ENCODE data around the gene PHF8. TPM values are rescaled to one million over a fixed set of nuclear protein-coding genes. Genes with fewer than 3 reads are reported as not detected.

PHF8 gene
- polyA plus RNA-seq, 2 of the 4 experiments (the other 2 are of a cell fraction) = 7.6 to 11.7 TPM

GRCh38 chrX:54093571-54093970 is 49.3 kb upstream of the PHF8 start:
- 56% methylated on average over 2 of the region's 2 CpGs for WGBS (ENCODE audit: missing lambda C conversion rate)
- no peaks in the 10 kb centered on the region for H3K9me3 ChIP-seq
- DNase-seq (ENCODE audit: low read depth in 1 of 2, low spot score in 1 of 2) = no peak
- ATAC-seq = no peak
- FAIRE-seq = peak; percentile 91
- H3K4me3 ChIP-seq = no peak overlapping the region
- ChIA-PET POLR2A (no interaction called here), CTCF (no interaction called here)
- H3K4me1 ChIP-seq = no peaks in the 10 kb centered on the region
- H3K4me2 ChIP-seq = no peak overlapping the region
- H3K27ac ChIP-seq = no peak overlapping the region; a peak in 1 of 6 replicates
- no peak for TF ChIP-seq KDM1A (IDR thresholded peaks at IDR 0.05; ENCODE audit: low read depth)
- no peak for TF ChIP-seq NFE2L2 (conservative IDR thresholded peaks at IDR 0.05; ENCODE audit: low read length)
- TF ChIP-seq EP300 (IDR thresholded peaks at IDR 0.05) = no peak
- TF ChIP-seq MAFK (IDR thresholded peaks at IDR 0.05; ENCODE audit: partially characterized antibody) = no peak
- no peak for TF ChIP-seq TFCP2L1 (CRISPR knock-in tag; IDR thresholded peaks at IDR 0.05)
- TF ChIP-seq, protein P1, sequence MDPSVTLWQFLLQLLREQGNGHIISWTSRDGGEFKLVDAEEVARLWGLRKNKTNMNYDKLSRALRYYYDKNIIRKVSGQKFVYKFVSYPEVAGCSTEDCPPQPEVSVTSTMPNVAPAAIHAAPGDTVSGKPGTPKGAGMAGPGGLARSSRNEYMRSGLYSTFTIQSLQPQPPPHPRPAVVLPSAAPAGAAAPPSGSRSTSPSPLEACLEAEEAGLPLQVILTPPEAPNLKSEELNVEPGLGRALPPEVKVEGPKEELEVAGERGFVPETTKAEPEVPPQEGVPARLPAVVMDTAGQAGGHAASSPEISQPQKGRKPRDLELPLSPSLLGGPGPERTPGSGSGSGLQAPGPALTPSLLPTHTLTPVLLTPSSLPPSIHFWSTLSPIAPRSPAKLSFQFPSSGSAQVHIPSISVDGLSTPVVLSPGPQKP (IDR thresholded peaks at IDR 0.05; ENCODE audit: low read depth, low read length) = no peak
- TF ChIP-seq USF2 (IDR thresholded peaks at IDR 0.05) = no peak
- TF ChIP-seq FOSB (CRISPR knock-in tag; IDR thresholded peaks at IDR 0.05) = no peak
- TF ChIP-seq, protein P2, sequence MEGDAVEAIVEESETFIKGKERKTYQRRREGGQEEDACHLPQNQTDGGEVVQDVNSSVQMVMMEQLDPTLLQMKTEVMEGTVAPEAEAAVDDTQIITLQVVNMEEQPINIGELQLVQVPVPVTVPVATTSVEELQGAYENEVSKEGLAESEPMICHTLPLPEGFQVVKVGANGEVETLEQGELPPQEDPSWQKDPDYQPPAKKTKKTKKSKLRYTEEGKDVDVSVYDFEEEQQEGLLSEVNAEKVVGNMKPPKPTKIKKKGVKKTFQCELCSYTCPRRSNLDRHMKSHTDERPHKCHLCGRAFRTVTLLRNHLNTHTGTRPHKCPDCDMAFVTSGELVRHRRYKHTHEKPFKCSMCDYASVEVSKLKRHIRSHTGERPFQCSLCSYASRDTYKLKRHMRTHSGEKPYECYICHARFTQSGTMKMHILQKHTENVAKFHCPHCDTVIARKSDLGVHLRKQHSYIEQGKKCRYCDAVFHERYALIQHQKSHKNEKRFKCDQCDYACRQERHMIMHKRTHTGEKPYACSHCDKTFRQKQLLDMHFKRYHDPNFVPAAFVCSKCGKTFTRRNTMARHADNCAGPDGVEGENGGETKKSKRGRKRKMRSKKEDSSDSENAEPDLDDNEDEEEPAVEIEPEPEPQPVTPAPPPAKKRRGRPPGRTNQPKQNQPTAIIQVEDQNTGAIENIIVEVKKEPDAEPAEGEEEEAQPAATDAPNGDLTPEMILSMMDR (IDR thresholded peaks at IDR 0.05) = no peak
- TF ChIP-seq CHD2 (IDR thresholded peaks at IDR 0.05; ENCODE audit: low read length, partially characterized antibody) = no peak
- TF ChIP-seq TP53 (CRISPR knock-in tag; IDR thresholded peaks at IDR 0.05) = no peak
- TF ChIP-seq ZFP36 (IDR thresholded peaks at IDR 0.05; ENCODE audit: borderline replicate concordance, partially characterized antibody) = no peak
- no peak for TF ChIP-seq JUN (IDR thresholded peaks at IDR 0.05)
- TF ChIP-seq, protein P3, sequence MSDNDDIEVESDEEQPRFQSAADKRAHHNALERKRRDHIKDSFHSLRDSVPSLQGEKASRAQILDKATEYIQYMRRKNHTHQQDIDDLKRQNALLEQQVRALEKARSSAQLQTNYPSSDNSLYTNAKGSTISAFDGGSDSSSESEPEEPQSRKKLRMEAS (IDR thresholded peaks at IDR 0.05) = no peak
- no peak for TF ChIP-seq MYC (IDR thresholded peaks at IDR 0.05; ENCODE audit: borderline replicate concordance, low read length)
- TF ChIP-seq GATA3 (IDR thresholded peaks at IDR 0.05; ENCODE audit: borderline replicate concordance) = no peak

DNA sequence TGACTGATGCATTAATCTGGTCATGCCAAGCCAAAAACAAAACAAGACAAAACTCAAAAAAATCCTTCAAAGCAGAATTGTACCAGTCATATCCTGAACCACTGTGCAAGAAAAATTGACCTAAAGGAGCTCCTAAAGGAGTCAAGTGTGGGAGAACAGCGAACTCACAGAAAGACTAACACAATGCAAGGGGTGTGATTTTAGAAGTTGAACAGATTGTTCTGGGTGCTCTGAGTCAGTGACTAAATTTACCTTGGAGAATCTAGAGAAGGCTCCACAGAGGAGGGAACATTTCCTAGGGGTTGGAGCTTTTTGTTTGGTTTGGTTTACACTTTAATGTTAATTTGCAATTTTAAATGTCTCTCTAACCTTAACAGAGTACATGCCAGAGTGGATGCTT is 48.9 kb upstream of the PHF8 start:
- ATAC-seq (no peak; a peak in 1 of 6 replicates), DNase-seq (ENCODE audit: low read depth in 1 of 2, low spot score in 1 of 2) (no peak), FAIRE-seq (no peak)
- no peak for TF ChIP-seq MAZ (IDR thresholded peaks at IDR 0.05; ENCODE audit: borderline replicate concordance, low read depth, low read length)
- no peak for TF ChIP-seq FOSB (CRISPR knock-in tag; IDR thresholded peaks at IDR 0.05)
- no peak for TF ChIP-seq NR3C1 (IDR thresholded peaks at IDR 0.05)
- no peak for TF ChIP-seq RCOR1 (IDR thresholded peaks at IDR 0.05; ENCODE audit: low read depth, low read length)
- no peak for TF ChIP-seq RAD21 (conservative IDR thresholded peaks at IDR 0.05 in 1 of 2, IDR thresholded peaks at IDR 0.05 in 1 of 2)
- TF ChIP-seq MYC (IDR thresholded peaks at IDR 0.05; ENCODE audit: borderline replicate concordance, low read length) = no peak
- TF ChIP-seq RNF2 (IDR thresholded peaks at IDR 0.05; ENCODE audit: borderline replicate concordance, low read depth) = no peak
- TF ChIP-seq RARB (CRISPR knock-in tag; IDR thresholded peaks at IDR 0.05) = no peak
- no peak for TF ChIP-seq EHMT2 (IDR thresholded peaks at IDR 0.05; ENCODE audit: low read depth)
- no peak for TF ChIP-seq SREBF2 (IDR thresholded peaks at IDR 0.05)
- no peak for TF ChIP-seq BHLHE40 (IDR thresholded peaks at IDR 0.05; ENCODE audit: low read depth, low read length)
- TF ChIP-seq CBX8 (IDR thresholded peaks at IDR 0.05) = no peak
- no peak for TF ChIP-seq CHD2 (IDR thresholded peaks at IDR 0.05; ENCODE audit: low read length, partially characterized antibody)
- TF ChIP-seq HMGXB4 (CRISPR knock-in tag; IDR thresholded peaks at IDR 0.05; ENCODE audit: borderline replicate concordance) = no peak
- no peak for TF ChIP-seq ESRRA (IDR thresholded peaks at IDR 0.05; ENCODE audit: borderline replicate concordance, low read length)
- Histone ChIP-seq H3K4me3 (no peak overlapping the region), H3K4me2 (no peak overlapping the region), H3K9me3 (no peaks in the 10 kb centered on the region), H3K27ac (no peak overlapping the region; a peak in 1 of 6 replicates), H3K4me1 (no peaks in the 10 kb centered on the region)
- 63% methylated on average over 1 of the region's 1 CpG for WGBS (ENCODE audit: missing lambda C conversion rate)
- CTCF ChIA-PET = no interaction called here
- POLR2A ChIA-PET = no interaction called here

Data from A549 (cell line).